ENCODE results near the gene AATK.

GRCh38 chr17:81144423-81144781 lies 21.6 kb downstream of the AATK start:
- TF ChIP-seq CTCF (IDR thresholded peaks at IDR 0.05) (no peak), POLR2A (IDR thresholded peaks at IDR 0.05) (no peak)

Data from thyroid gland (tissue), 4 donors.